SK-N-MC (cell line): ENCODE measurements around the gene TRIM52.

Experiments
- DNase-seq: peaks from one replicate; pipeline ENCODE4 v3.0.0-alpha.2; 2011; ENCODE audit warnings: low read depth, low spot score
- H3K27ac ChIP-seq: fragments of 200-600 bp; sonication (generic); 2 replicates; pipeline ENCODE4 v1.5.1; 2016; ENCODE audit warnings: mixed run types
- H3K36me3 ChIP-seq: fragments of 200-600 bp; sonication (generic); 2 replicates; pipeline ENCODE4 v1.6.1; 2017; ENCODE audit warnings: antibody characterized with exemption, low read length, mixed read lengths; ENCODE audit not compliant: insufficient read depth
- H3K4me3 ChIP-seq: fragments of 200-600 bp; sonication (generic); 2 replicates; pipeline ENCODE4 v1.5.1; 2016
- H3K9ac ChIP-seq: fragments of 200-600 bp; sonication (generic); 2 replicates; pipeline ENCODE4 v1.8.0; 2017; ENCODE audit warnings: mixed run types, mixed read lengths; ENCODE audit not compliant: insufficient read length
- H3K9me3 ChIP-seq: fragments of 200-600 bp; sonication (generic); 2 replicates; pipeline ENCODE4 v1.6.1; 2017; ENCODE audit warnings: low read depth, mild to moderate bottlenecking, antibody characterized with exemption, low read length, moderate library complexity, mixed read lengths
- EZH2 ChIP-seq: fragments of 200-600 bp; sonication (generic); IDR thresholded peaks from one replicate; pipeline ENCODE4 v1.6.1; 2017; ENCODE audit warnings: antibody characterized with exemption
- FOXP2 ChIP-seq: optimal IDR thresholded peaks from 2 replicates; pipeline ENCODE3; 2011; ENCODE audit warnings: mild to moderate bottlenecking, moderate library complexity; ENCODE audit not compliant: insufficient read depth; ENCODE audit errors: extremely low read length, control extremely low read depth
- POLR2AphosphoS5 ChIP-seq: IDR thresholded peaks from 2 replicates; pipeline ENCODE4 v1.6.1; 2012; ENCODE audit warnings: mild to moderate bottlenecking, low read depth, low read length, borderline replicate concordance

Gene TRIM52

DNA sequence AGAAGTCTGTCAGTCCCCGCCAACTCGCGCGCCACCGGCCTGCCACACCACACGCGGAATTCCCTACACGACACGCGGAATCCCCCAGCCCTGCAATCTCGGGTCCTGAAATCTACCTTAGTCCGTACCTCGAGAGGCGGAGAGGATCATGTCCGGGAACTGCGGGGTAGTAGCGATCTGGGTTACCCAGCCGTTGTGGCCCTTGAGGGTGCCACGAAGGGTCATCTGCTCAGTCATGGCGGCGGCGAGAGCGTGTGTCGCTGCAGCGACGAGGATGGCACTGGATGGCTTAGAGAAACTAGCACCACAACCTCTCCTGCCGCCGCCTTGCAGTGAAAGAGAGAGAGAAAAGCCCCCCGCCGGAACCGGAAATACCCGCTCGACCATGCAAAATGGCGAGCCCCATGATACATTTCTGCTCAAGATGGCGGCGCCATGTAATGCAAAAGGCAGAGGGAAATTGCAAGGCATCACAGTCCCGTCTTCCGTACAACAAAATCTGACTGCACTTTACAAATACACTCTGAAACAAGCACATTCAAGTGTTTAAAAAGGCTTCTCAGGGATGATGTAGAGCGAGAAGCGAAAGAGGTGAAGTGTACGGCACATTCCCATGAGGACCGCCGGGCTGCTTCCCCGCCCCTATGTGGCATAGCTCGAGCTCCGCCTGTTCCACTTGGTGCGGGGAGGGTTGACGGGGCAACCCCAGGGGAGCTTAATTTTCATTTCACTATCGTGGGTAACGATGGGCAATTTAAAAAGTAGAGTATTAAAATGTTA, 17.2 kb downstream of the TRIM52 start, which contains the start of gene RACK1:
RACK1 (minus strand) TSS at position 343 of the 780 bp plus-strand sequence; CDS start at position 237, 106 bp downstream.
- peak within 1 kb of the TSS; percentile 99 for H3K9ac ChIP-seq
- H3K27ac ChIP-seq, result peak within 1 kb of the TSS; percentile 99
- peak; percentile 83 for DNase-seq
- peaks cover 53% of the 10 kb centered on the region for H3K36me3 ChIP-seq
- TF ChIP-seq POLR2AphosphoS5, result peak; percentile 98
- TF ChIP-seq EZH2, result no peak
- peak within 1 kb of the TSS; percentile 91 for H3K4me3 ChIP-seq
- no peaks in the 10 kb centered on the region for H3K9me3 ChIP-seq

DNA sequence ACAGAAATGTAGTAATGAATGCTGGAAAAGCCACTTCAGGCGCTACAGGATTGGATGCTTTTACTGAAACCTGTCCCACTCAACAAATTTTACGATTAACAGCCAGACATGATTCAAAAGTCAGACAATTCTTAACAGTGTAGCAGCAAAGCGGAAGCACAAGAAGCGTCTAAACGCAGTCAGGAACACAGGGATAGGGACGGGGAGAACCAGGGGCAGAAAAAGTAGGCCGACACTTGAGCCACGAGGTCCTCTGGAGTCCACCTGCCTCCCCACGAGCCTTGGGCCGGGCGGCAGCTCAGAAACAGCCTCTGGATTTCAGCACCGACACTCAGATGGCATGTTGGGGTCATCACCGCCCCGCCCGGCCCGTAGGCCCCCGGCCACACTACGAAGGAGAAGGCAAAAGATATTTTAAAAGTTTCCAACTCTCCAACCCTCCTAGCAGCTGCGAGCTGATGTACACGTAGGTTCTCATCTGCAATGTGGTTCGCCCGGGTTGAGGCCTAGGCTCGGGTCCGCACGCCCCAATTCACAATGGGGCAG, 17.9 kb downstream of the TRIM52 start:
- Histone ChIP-seq H3K9ac (peak overlapping the region; percentile 99), H3K27ac (peak overlapping the region; percentile 99), H3K36me3 (peaks cover 56% of the 10 kb centered on the region), H3K9me3 (no peaks in the 10 kb centered on the region), H3K4me3 (peak overlapping the region; percentile 91)
- no peak for DNase-seq
- TF ChIP-seq FOXP2 (no peak), EZH2 (no peak), POLR2AphosphoS5 (no peak)

DNA sequence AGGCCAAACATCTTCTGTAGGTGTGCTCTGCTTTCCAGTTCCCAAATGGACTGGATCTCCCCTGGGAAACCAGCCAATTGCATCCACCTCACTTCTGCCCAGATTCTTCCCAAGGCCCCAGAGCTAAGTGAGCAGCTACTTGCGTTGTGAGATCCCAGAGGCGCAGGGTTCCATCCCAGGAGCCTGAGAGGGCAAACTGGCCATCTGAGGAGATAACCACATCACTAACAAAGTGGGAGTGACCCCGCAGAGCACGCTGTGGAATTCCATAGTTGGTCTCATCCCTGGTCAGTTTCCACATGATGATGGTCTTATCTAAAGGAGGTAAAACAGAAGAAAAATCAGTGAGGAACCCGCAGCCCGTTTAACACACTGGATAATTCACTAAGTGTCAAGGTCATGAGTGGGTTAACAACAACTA, 18.9 kb downstream of the TRIM52 start:
- peak overlapping the region; percentile 99 for H3K27ac ChIP-seq
- peaks cover 62% of the 10 kb centered on the region for H3K36me3 ChIP-seq
- TF ChIP-seq POLR2AphosphoS5 (0 out of 2 replicates have a peak, but pooled peaks have one; percentile 4), EZH2 (no peak), FOXP2 (no peak)

DNA sequence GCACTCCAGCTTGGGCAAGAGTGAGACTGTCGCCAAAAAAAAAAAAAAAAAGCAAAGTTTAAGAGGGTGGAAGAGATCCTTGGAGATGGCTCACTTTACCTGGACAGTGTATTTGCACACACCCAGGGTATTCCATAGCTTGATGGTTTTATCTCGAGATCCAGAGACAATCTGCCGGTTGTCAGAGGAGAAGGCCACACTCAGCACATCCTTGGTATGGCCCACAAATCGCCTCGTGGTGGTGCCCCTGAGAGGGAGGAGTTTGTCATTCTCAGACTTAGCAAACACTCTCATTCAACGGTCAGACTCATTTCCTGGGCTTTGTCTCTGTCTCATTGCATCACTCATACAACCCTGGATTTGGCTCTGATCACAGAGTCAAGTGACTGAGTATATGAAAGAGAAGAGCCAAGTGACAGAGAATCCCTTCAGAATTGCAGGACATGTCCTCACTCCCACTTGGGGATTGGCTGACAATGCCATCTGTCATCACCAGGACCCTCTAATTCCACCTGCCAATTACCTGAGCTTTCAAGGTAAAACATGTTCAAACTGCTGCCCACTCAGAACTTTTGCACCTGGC, 19.5 kb downstream of the TRIM52 start:
- H3K4me3 ChIP-seq, result peak overlapping the region; percentile 91
- peak overlapping the region; percentile 99 for H3K27ac ChIP-seq
- no peak; the same call in 1 of the 2 replicates for TF ChIP-seq POLR2AphosphoS5
- TF ChIP-seq EZH2, result no peak
- no peak for TF ChIP-seq FOXP2
- H3K9ac ChIP-seq, result peak overlapping the region; percentile 99
- no peaks in the 10 kb centered on the region for H3K9me3 ChIP-seq
- H3K36me3 ChIP-seq, result peaks cover 67% of the 10 kb centered on the region
- DNase-seq, result no peak

More for the DNA sequence above, 18.9 kb downstream of the TRIM52 start:
- H3K4me3 ChIP-seq, result peak overlapping the region; percentile 91
- no peak for DNase-seq
- peak overlapping the region; percentile 99 for H3K9ac ChIP-seq
- H3K9me3 ChIP-seq, result no peaks in the 10 kb centered on the region

DNA sequence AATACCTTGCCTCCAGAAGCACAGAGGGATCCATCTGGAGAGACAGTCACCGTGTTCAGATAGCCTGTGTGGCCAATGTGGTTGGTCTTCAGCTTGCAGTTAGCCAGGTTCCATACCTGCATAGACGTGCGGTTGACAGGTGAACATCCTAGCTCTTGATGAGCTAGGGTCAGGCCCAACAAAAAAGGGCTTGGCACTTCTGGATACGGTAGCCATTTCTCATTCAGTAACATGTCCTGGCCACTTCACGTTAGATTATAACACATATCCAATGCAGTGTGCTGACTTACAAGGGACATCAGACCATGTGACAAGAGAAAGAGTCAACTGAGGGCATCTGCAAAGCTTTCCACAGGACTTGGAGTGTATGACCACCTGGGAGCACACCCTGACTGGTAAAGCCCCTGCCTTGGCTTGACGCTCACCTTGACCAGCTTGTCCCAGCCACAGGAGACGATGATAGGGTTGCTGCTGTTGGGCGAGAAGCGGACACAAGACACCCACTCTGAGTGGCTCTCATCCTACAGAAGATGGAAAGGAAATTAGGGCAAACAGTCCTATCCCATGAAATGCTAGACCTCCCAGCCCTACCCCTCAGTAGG, 21.8 kb downstream of the TRIM52 start:
- H3K36me3 ChIP-seq, result peaks cover 83% of the 10 kb centered on the region
- no peaks in the 10 kb centered on the region for H3K9me3 ChIP-seq
- no peak for DNase-seq
- no peak overlapping the region for H3K9ac ChIP-seq
- TF ChIP-seq FOXP2 (no peak), EZH2 (no peak), POLR2AphosphoS5 (no peak; the same call in 1 of the 2 replicates)
- no peak overlapping the region; the same call in 1 of the 2 replicates for H3K27ac ChIP-seq
- H3K4me3 ChIP-seq, result no peak overlapping the region

DNA sequence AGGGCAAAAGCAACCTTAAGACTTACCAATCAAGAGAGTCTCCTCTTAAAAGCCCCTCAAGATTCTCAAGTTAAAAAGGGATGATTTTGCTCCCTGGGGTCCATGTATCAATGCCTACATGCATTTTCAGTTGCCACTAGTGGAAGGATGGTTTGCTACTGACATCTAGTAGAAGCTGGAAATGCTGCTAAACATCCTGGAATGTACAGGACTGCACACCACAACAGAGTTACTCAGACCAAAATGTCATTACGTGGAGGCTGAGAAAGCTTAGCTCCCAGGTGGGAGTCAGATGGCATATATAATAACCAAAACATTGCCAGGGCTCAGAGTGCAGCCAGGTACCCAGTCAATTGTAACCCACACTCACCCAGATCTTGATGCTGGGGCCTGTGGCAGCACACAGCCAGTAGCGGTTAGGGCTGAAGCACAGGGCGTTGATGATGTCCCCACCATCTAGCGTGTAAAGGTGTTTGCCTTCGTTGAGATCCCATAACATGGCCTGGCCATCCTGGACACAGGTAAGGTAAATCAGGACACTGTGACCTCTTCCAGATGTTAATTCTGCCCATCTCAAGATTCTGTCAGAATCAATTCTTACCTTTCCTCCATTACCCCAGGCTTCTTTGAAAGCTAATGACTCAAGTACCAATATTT, 23.1 kb downstream of the TRIM52 start:
- no peak for TF ChIP-seq EZH2
- TF ChIP-seq POLR2AphosphoS5, result no peak
- no peak for TF ChIP-seq FOXP2
- Histone ChIP-seq H3K9me3 (no peaks in the 10 kb centered on the region), H3K36me3 (peaks cover 79% of the 10 kb centered on the region), H3K9ac (no peak overlapping the region), H3K27ac (no peak overlapping the region), H3K4me3 (no peak overlapping the region)
- no peak for DNase-seq

DNA sequence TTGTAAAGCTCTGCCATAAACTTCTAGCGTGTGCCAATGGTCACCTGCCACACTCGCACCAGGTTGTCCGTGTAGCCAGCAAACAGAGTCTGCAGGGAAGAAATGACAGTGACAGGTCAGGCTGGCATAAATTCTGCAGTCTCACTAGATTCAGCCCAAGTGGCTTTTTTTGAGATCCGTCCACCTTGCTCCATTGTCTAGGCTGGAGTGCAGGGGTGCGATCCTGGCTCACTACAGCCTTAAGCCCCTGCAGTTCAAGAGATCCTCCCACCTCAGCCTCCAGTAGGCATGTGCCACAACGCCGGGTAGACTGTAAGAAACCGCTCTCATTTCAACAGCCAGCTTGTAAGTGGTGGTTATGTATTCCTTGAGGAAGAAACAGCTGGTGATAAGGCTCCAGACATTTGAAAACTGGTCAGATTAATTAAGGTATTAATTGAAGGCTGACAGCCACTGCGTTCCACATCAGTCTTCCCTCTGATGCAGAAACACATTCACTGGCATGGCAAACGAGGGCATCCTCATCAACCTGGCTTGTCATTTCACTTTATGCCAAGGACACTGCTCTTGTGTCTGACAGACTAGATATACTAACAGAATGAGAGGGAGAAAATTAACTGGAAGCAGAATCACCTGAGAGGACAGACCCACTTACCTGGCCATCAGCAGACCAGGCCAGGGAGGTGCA, 23.8 kb downstream of the TRIM52 start:
- no peak for DNase-seq
- TF ChIP-seq POLR2AphosphoS5, result no peak; the same call in none of the 2 replicates
- TF ChIP-seq FOXP2, result no peak
- TF ChIP-seq EZH2, result no peak
- Histone ChIP-seq H3K9me3 (no peaks in the 10 kb centered on the region), H3K9ac (no peak overlapping the region), H3K27ac (peak overlapping the region; percentile 91), H3K36me3 (peaks cover 72% of the 10 kb centered on the region), H3K4me3 (no peak overlapping the region)
